ENCODE data around the gene CACNG7. TPM values are rescaled to one million over a fixed set of nuclear protein-coding genes. Genes with fewer than 3 reads are reported as not detected.

Gene CACNG7
- total RNA-seq, 1 experiment from 2014 or later, result not detected

DNA sequence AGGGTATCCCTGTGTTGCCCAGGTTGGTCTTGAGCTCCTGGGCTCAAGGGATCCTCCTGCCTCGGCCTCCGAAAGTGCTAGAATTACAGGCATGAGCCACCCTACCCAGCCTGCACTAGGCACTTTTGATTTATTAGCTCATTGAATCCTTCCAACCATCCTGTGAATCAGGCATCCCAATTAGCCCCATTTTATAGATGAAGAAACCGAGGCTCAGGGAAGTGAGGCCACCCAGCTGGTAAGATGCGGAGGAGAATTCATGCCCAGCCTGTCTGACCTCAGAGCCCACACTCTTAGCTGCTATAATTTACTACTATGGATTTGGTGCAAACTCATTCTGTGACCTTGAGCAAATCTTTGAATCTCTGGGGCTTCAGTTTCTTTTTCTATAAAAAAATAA, 35.9 kb downstream of the CACNG7 start:
- no peak overlapping the region for H3K4me2 ChIP-seq (ENCODE audit: low read length)
- RAD21 ChIA-PET (ENCODE audit: low non-redundant PET in 1 of 2, low total read pairs in 2 of 2, uncharacterized antibody in 2 of 2, unreplicated experiment in 2 of 2), result no interaction called here

More for the DNA sequence above, 35.9 kb downstream of the CACNG7 start:
- no peaks in the 10 kb centered on the region for H3K79me2 ChIP-seq (ENCODE audit: insufficient read depth, low read length)
- no TSS peak for BruUV-seq (replicated peaks)
- H3K27ac ChIP-seq (ENCODE audit: low read depth, low read length), result no peak overlapping the region
- no peaks in the 10 kb centered on the region for H3K9me3 ChIP-seq (ENCODE audit: control insufficient read depth in 1 of 2, insufficient read depth in 1 of 2, low read depth in 1 of 2, low read length in 2 of 2)
- intact Hi-C loops (cut with micrococcal nuclease), result no loop called here
- no peak overlapping the region for H3K9ac ChIP-seq (ENCODE audit: low read length)
- no peaks in the 10 kb centered on the region for H3K36me3 ChIP-seq (ENCODE audit: control insufficient read depth in 1 of 2, insufficient read depth in 2 of 2, low read length in 2 of 2)
- H3K4me1 ChIP-seq (ENCODE audit: control insufficient read depth in 1 of 2, insufficient read depth in 2 of 2, low read length in 2 of 2), result no peaks in the 10 kb centered on the region
- no peaks in the 10 kb centered on the region for H3K9me2 ChIP-seq (ENCODE audit: insufficient read depth)
- H4K20me1 ChIP-seq (ENCODE audit: insufficient read depth), result no peaks in the 10 kb centered on the region
- no peaks in the 10 kb centered on the region for H3K27me3 ChIP-seq (ENCODE audit: insufficient read depth, low read length)
- DNase-seq (ENCODE audit: low read depth, low spot score) (no peak), ATAC-seq (no peak)
- CTCF ChIA-PET, result no interaction called here
- H2AFZ ChIP-seq (ENCODE audit: low read depth, low read length, poor library complexity, severe bottlenecking), result no peak overlapping the region
- H3K4me3 ChIP-seq (replicated peaks in 1 of 2; ENCODE audit: low read depth in 1 of 2, low read length in 2 of 2), result no peak overlapping the region
- POLR2A ChIA-PET, result interaction anchor here (0.6 kb wide), 1 partner anchor 46 kb away, joined by 3 read pairs; no protein-coding TSS in a partner anchor
- TF ChIP-seq EZH2 (IDR thresholded peaks at IDR 0.05) (no peak), EGR1 (IDR thresholded peaks at IDR 0.05; ENCODE audit: low read depth) (no peak), JUND (IDR thresholded peaks at IDR 0.05) (no peak), ZNF274 (IDR thresholded peaks at IDR 0.05; ENCODE audit: low read depth, low read length) (no peak), YY1 (IDR thresholded peaks at IDR 0.05; ENCODE audit: extremely low read depth, insufficient replicate concordance, low read depth, low read length) (no peak), SIN3A (IDR thresholded peaks at IDR 0.05; ENCODE audit: low read depth) (no peak), TCF7L2 (IDR thresholded peaks at IDR 0.05; ENCODE audit: borderline replicate concordance, extremely low read depth, insufficient read depth, insufficient read length) (no peak), POLR2A (IDR thresholded peaks at IDR 0.05; ENCODE audit: borderline replicate concordance, extremely low read depth, insufficient read depth, insufficient read length) (no peak), FOSL1 (IDR thresholded peaks at IDR 0.05; ENCODE audit: low read depth) (no peak), SP1 (IDR thresholded peaks at IDR 0.05; ENCODE audit: low read depth) (no peak), SRF (IDR thresholded peaks at IDR 0.05; ENCODE audit: low read depth) (no peak), POLR2AphosphoS5 (IDR thresholded peaks at IDR 0.05; ENCODE audit: low read depth, low read length) (no peak), ZFX (IDR thresholded peaks at IDR 0.05) (no peak), CEBPB (IDR thresholded peaks at IDR 0.05; ENCODE audit: low read depth) (no peak), CBX3 (IDR thresholded peaks at IDR 0.05; ENCODE audit: low read depth) (no peak)
- TF ChIP-seq, protein P1, sequence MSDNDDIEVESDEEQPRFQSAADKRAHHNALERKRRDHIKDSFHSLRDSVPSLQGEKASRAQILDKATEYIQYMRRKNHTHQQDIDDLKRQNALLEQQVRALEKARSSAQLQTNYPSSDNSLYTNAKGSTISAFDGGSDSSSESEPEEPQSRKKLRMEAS (IDR thresholded peaks at IDR 0.05), result no peak
- TF ChIP-seq, protein P2, sequence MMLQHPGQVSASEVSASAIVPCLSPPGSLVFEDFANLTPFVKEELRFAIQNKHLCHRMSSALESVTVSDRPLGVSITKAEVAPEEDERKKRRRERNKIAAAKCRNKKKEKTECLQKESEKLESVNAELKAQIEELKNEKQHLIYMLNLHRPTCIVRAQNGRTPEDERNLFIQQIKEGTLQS (IDR thresholded peaks at IDR 0.05), result no peak
- TF ChIP-seq, protein P3, sequence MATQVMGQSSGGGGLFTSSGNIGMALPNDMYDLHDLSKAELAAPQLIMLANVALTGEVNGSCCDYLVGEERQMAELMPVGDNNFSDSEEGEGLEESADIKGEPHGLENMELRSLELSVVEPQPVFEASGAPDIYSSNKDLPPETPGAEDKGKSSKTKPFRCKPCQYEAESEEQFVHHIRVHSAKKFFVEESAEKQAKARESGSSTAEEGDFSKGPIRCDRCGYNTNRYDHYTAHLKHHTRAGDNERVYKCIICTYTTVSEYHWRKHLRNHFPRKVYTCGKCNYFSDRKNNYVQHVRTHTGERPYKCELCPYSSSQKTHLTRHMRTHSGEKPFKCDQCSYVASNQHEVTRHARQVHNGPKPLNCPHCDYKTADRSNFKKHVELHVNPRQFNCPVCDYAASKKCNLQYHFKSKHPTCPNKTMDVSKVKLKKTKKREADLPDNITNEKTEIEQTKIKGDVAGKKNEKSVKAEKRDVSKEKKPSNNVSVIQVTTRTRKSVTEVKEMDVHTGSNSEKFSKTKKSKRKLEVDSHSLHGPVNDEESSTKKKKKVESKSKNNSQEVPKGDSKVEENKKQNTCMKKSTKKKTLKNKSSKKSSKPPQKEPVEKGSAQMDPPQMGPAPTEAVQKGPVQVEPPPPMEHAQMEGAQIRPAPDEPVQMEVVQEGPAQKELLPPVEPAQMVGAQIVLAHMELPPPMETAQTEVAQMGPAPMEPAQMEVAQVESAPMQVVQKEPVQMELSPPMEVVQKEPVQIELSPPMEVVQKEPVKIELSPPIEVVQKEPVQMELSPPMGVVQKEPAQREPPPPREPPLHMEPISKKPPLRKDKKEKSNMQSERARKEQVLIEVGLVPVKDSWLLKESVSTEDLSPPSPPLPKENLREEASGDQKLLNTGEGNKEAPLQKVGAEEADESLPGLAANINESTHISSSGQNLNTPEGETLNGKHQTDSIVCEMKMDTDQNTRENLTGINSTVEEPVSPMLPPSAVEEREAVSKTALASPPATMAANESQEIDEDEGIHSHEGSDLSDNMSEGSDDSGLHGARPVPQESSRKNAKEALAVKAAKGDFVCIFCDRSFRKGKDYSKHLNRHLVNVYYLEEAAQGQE (IDR thresholded peaks at IDR 0.05; ENCODE audit: low read depth), result no peak
- TF ChIP-seq, protein P4, sequence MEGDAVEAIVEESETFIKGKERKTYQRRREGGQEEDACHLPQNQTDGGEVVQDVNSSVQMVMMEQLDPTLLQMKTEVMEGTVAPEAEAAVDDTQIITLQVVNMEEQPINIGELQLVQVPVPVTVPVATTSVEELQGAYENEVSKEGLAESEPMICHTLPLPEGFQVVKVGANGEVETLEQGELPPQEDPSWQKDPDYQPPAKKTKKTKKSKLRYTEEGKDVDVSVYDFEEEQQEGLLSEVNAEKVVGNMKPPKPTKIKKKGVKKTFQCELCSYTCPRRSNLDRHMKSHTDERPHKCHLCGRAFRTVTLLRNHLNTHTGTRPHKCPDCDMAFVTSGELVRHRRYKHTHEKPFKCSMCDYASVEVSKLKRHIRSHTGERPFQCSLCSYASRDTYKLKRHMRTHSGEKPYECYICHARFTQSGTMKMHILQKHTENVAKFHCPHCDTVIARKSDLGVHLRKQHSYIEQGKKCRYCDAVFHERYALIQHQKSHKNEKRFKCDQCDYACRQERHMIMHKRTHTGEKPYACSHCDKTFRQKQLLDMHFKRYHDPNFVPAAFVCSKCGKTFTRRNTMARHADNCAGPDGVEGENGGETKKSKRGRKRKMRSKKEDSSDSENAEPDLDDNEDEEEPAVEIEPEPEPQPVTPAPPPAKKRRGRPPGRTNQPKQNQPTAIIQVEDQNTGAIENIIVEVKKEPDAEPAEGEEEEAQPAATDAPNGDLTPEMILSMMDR (IDR thresholded peaks at IDR 0.05 in 2 of 3, conservative IDR thresholded peaks at IDR 0.05 in 1 of 3; ENCODE audit: borderline replicate concordance in 1 of 3, insufficient read depth in 1 of 3, low read depth in 2 of 3, low read length in 2 of 3), result no peak

Data from HCT116 (cell line).